OCI-LY7 (cell line): ENCODE data around the gene PEX14. TPM values are rescaled to one million over a fixed set of nuclear protein-coding genes. Genes with fewer than 3 reads are reported as not detected.

ENCODE experiments used
- BruUV-seq: library from RNA; stranded (reverse); fragments of 400-500 nt; replicated peaks from 2 replicates; lab custom pipeline; 2021; lab: Mats Ljungman, UMichigan
- CTCF ChIA-PET: fragments of 300-600 bp; sonication (Branson Sonifier 250); formaldehyde crosslinking; loops from one replicate; lab custom pipeline; 2022; ENCODE audit warnings: antibody characterized with exemption; ENCODE audit not compliant: unreplicated experiment; lab: Charles Lee
- POLR2A ChIA-PET: fragments of 300-600 bp; sonication (Branson Sonifier 250); formaldehyde crosslinking; loops from one replicate; lab custom pipeline; 2022; ENCODE audit warnings: antibody characterized with exemption; lab: Charles Lee
- DNase-seq: peaks from one replicate; pipeline ENCODE4 v3.0.0-alpha.2; 2015; ENCODE audit warnings: low spot score
- H2AFZ ChIP-seq: fragments of 200-600 bp; sonication (generic), shearing (Covaris generic); 2 replicates; pipeline ENCODE4 v1.6.1; 2014; ENCODE audit warnings: mild to moderate bottlenecking, antibody characterized with exemption, low read length, moderate library complexity
- H3K27ac ChIP-seq: fragments of 200-600 bp; sonication (generic); 2 replicates; pipeline ENCODE4 v1.5.1; 2014; ENCODE audit warnings: mixed run types, low read depth, mild to moderate bottlenecking, moderate library complexity, low read length, inconsistent platforms; ENCODE audit not compliant: poor library complexity, severe bottlenecking
- H3K36me3 ChIP-seq: fragments of 200-600 bp; sonication (generic); 2 replicates; pipeline ENCODE4 v1.6.1; 2014; ENCODE audit warnings: mild to moderate bottlenecking, antibody characterized with exemption, low read length, moderate library complexity, mixed read lengths; ENCODE audit not compliant: insufficient read depth
- H3K4me1 ChIP-seq: fragments of 200-600 bp; sonication (generic); 2 replicates; pipeline ENCODE4 v1.5.1; 2014; ENCODE audit warnings: mild to moderate bottlenecking, low read length; ENCODE audit not compliant: insufficient read depth, poor library complexity, severe bottlenecking
- H3K4me2 ChIP-seq: fragments of 200-600 bp; sonication (generic); 2 replicates; pipeline ENCODE4 v1.6.1; 2014; ENCODE audit warnings: mild to moderate bottlenecking, low read length
- H3K4me3 ChIP-seq: fragments of 200-600 bp; sonication (generic); 2 replicates; pipeline ENCODE4 v1.5.1; 2014; ENCODE audit warnings: mild to moderate bottlenecking, low read depth, low read length; ENCODE audit not compliant: poor library complexity, severe bottlenecking
- H3K79me2 ChIP-seq: fragments of 200-600 bp; sonication (generic); 2 replicates; pipeline ENCODE4 v1.6.1; 2016; ENCODE audit warnings: low read depth, mild to moderate bottlenecking, low read length, moderate library complexity, mixed read lengths; ENCODE audit not compliant: insufficient read depth
- H3K9me2 ChIP-seq: fragments of 200-600 bp; sonication (generic); 2 replicates; pipeline ENCODE4 v1.6.1; 2016; ENCODE audit warnings: mild to moderate bottlenecking, low read length, mixed read lengths; ENCODE audit not compliant: insufficient read depth
- H3K9me3 ChIP-seq: fragments of 200-600 bp; sonication (generic); 2 replicates; pipeline ENCODE4 v1.6.1; 2014; ENCODE audit warnings: mild to moderate bottlenecking, mixed run types, low read length, mixed read lengths
- H4K20me1 ChIP-seq: fragments of 200-600 bp; sonication (generic); 2 replicates; pipeline ENCODE4 v1.6.1; 2014; ENCODE audit warnings: mild to moderate bottlenecking, antibody characterized with exemption, low read length, moderate library complexity, mixed read lengths; ENCODE audit not compliant: insufficient read depth
- CTCF ChIP-seq: fragments of 200-600 bp; sonication (generic); conservative IDR thresholded peaks from 2 replicates; pipeline ENCODE4 v1.5.1; 2014; ENCODE audit warnings: mild to moderate bottlenecking, antibody characterized with exemption, low read length, moderate library complexity, mixed read lengths
- EZH2phosphoT487 ChIP-seq: fragments of 200-600 bp; sonication (generic); IDR thresholded peaks from 2 replicates; pipeline ENCODE4 v1.6.1; 2018; ENCODE audit warnings: low read depth, borderline replicate concordance, mild to moderate bottlenecking, mixed run types, antibody characterized with exemption, low read length, moderate library complexity, mixed read lengths
- intact Hi-C: fragments of 100-400 bp; cut with micrococcal nuclease; formaldehyde crosslinking; loops from one replicate; pipeline ENCODE4 v1.10.0; 2022; ENCODE audit not compliant: unreplicated experiment
- total RNA-seq, 2 experiments: library from RNA; depleted of rRNA in 1 of 2; stranded (reverse); fragments of >200 nt in 1 of 2; shearing (Covaris generic) in 1 of 2; gene quantifications; 2 replicates each; pipeline ENCODE4 v1.2.3, GENCODE V29; 2014 to 2022

PEX14 gene
- total RNA-seq, 2 experiments from 2014 or later, result 14.6 to 24.3 TPM

DNA sequence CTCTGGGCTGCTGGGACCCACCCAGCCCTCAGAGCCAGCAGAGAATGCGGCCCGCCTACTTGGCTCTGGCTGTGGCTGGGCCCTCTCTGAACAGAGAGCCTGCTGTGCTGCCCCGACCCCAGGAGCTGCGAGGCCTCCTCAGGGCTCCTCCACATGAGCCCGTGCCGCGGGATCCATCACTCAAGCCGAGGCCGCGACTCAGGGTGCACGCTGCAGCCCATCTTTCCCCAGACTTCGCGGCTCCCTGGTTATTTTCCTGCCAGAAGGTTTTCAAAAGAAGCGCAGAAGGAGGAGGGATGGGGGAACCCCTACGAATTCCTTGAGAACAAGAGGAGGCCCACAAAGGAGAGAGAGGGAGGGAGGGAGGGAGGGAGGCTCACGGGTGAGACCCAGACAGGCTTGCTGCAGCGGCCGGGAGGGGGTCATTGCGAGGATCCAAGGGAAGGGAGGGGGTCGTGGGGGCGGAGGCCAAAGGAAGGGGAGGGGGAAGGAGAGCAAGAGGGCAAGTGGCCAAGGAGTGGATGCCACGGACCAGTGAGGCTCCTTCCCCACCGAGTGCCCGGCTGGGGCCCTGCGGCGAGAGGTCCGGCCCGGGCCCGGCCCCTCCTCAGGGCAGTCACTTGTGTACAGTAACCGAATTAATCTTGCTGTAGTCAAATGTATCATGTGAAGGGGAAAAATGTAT, 174.9 kb downstream of the PEX14 start:
- POLR2A ChIA-PET, result no interaction called here
- Histone ChIP-seq H3K4me2 (no peak overlapping the region), H3K27ac (no peak overlapping the region), H3K9me2 (no peaks in the 10 kb centered on the region), H3K79me2 (no peaks in the 10 kb centered on the region), H3K36me3 (no peaks in the 10 kb centered on the region), H4K20me1 (no peaks in the 10 kb centered on the region), H3K9me3 (no peaks in the 10 kb centered on the region), H3K4me3 (no peak overlapping the region), H2AFZ (no peak overlapping the region), H3K4me1 (no peaks in the 10 kb centered on the region)
- DNase-seq, result no peak
- no TSS peak for BruUV-seq
- intact Hi-C loops, result no loop called here
- TF ChIP-seq EZH2phosphoT487, result no peak
- no peak for TF ChIP-seq CTCF
- CTCF ChIA-PET, result no interaction called here

GRCh38 chr1:10650556-10651388, 176.0 kb downstream of the PEX14 start:
- ChIA-PET POLR2A (interaction anchor here (0.7 kb wide), 1 partner anchor 71 kb away, joined by 5 read pairs; no protein-coding TSS in a partner anchor), CTCF (no interaction called here)
- BruUV-seq, result no TSS peak
- no peaks in the 10 kb centered on the region for H3K9me2 ChIP-seq
- no peaks in the 10 kb centered on the region for H3K79me2 ChIP-seq
- H3K4me3 ChIP-seq, result no peak overlapping the region
- intact Hi-C loops, result no loop called here
- no peak for TF ChIP-seq EZH2phosphoT487
- TF ChIP-seq CTCF, result no peak
- H3K36me3 ChIP-seq, result no peaks in the 10 kb centered on the region
- no peaks in the 10 kb centered on the region for H3K4me1 ChIP-seq
- H2AFZ ChIP-seq, result no peak overlapping the region
- no peak overlapping the region for H3K27ac ChIP-seq
- H3K4me2 ChIP-seq, result no peak overlapping the region
- no peaks in the 10 kb centered on the region for H4K20me1 ChIP-seq
- H3K9me3 ChIP-seq, result no peaks in the 10 kb centered on the region
- DNase-seq, result no peak
